IMR-90 (cell line): ENCODE measurements around the gene ADGRA3. TPM values are rescaled to one million over a fixed set of nuclear protein-coding genes. Genes with fewer than 3 reads are reported as not detected.

Experiments used
- ATAC-seq: fragments of 200-7000 bp; cut with Tn5 transposase; 2 replicates; pipeline ENCODE4 v1.9.1; 2020; ENCODE audit warnings: low read depth, mild to moderate bottlenecking, moderate library complexity
- BruUV-seq: library from RNA; stranded (reverse); fragments of 400-500 nt; replicated peaks from 2 replicates; lab custom pipeline; 2021; lab: Mats Ljungman, UMichigan
- CTCF ChIA-PET: fragments of 300-600 bp; formaldehyde crosslinking; extraction: SDS; loops from one replicate; lab custom pipeline; 2021; ENCODE audit warnings: antibody characterized with exemption; lab: Yijun Ruan, JAX
- POLR2A ChIA-PET: fragments of 300-600 bp; sonication (Branson Sonifier 250); formaldehyde crosslinking; loops from one replicate; lab custom pipeline; 2022; ENCODE audit warnings: antibody characterized with exemption; ENCODE audit not compliant: unreplicated experiment; lab: Charles Lee
- DNase-seq: peaks from one replicate; pipeline ENCODE4 v3.0.0; 2013
- H2AFZ ChIP-seq: replicated peaks from 2 replicates; pipeline ENCODE3; 2013; ENCODE audit warnings: low read length, mild to moderate bottlenecking; ENCODE audit not compliant: poor library complexity
- H2AK5ac ChIP-seq: 2 replicates; pipeline ENCODE4 v1.6.1; 2013; ENCODE audit warnings: low read depth, low read length, inconsistent platforms
- H2AK9ac ChIP-seq: replicated peaks from 2 replicates; pipeline ENCODE3; 2013; ENCODE audit warnings: mild to moderate bottlenecking, low read depth, low read length, moderate library complexity; ENCODE audit not compliant: poor library complexity
- H2BK120ac ChIP-seq: 2 replicates; pipeline ENCODE4 v1.6.1; 2013; ENCODE audit warnings: low read depth, low read length, inconsistent platforms
- H2BK15ac ChIP-seq: 3 replicates; pipeline ENCODE4 v1.6.1; 2013; ENCODE audit warnings: low read depth, low read length, inconsistent platforms
- H2BK20ac ChIP-seq: 2 replicates; pipeline ENCODE4 v1.6.1; 2013; ENCODE audit warnings: low read depth, mild to moderate bottlenecking, inconsistent platforms, low read length, moderate library complexity
- H2BK5ac ChIP-seq: 2 replicates; pipeline ENCODE4 v1.6.1; 2013; ENCODE audit warnings: mild to moderate bottlenecking, low read depth, low read length, inconsistent platforms; ENCODE audit not compliant: poor library complexity, severe bottlenecking
- H3K14ac ChIP-seq: replicated peaks from 2 replicates; pipeline ENCODE4 v1.6.1; 2013; ENCODE audit warnings: low read depth, low read length, inconsistent platforms
- H3K18ac ChIP-seq: 2 replicates; pipeline ENCODE4 v1.6.1; 2013; ENCODE audit warnings: low read depth, low read length, control low read depth
- H3K23ac ChIP-seq: 2 replicates; pipeline ENCODE4 v1.6.1; 2013; ENCODE audit warnings: low read depth, low read length, inconsistent platforms
- H3K27ac ChIP-seq: 2 replicates; pipeline ENCODE4 v1.5.1; 2013; ENCODE audit warnings: mild to moderate bottlenecking, control low read depth, low read length; ENCODE audit not compliant: insufficient read depth
- H3K27me3 ChIP-seq: 2 replicates; pipeline ENCODE4 v1.6.1; 2013; ENCODE audit warnings: low read length; ENCODE audit not compliant: control insufficient read depth, insufficient read depth
- H3K36me3 ChIP-seq: 2 replicates; pipeline ENCODE4 v1.6.1; 2013; ENCODE audit warnings: low read length, mixed read lengths; ENCODE audit not compliant: control insufficient read depth, insufficient read depth
- H3K4ac ChIP-seq: 2 replicates; pipeline ENCODE4 v1.6.1; 2013; ENCODE audit warnings: low read depth, low read length, inconsistent platforms
- H3K4me1 ChIP-seq: 2 replicates; pipeline ENCODE4 v1.6.1; 2013; ENCODE audit warnings: low read length, mixed read lengths; ENCODE audit not compliant: control insufficient read depth, insufficient read depth
- H3K4me2 ChIP-seq: 2 replicates; pipeline ENCODE4 v1.6.1; 2013; ENCODE audit warnings: low read depth, mild to moderate bottlenecking, control low read depth, low read length, moderate library complexity
- H3K4me3 ChIP-seq: 2 replicates; pipeline ENCODE4 v1.5.1; 2013; ENCODE audit warnings: low read depth, mild to moderate bottlenecking, control low read depth, low read length, moderate library complexity; ENCODE audit not compliant: insufficient read depth
- H3K56ac ChIP-seq: 2 replicates; pipeline ENCODE4 v1.6.1; 2013; ENCODE audit warnings: low read length, inconsistent platforms; ENCODE audit not compliant: insufficient read depth; ENCODE audit errors: extremely low read depth
- H3K79me1 ChIP-seq, 2 experiments: 2 replicates each; pipeline ENCODE4 v1.6.1; 2013; ENCODE audit warnings: low read length in 2 of 2, inconsistent platforms in 1 of 2, low read depth in 1 of 2
- H3K9ac ChIP-seq: 2 replicates; pipeline ENCODE4 v1.6.1; 2013; ENCODE audit warnings: low read depth, low read length, control low read depth
- H3K9me1 ChIP-seq: 2 replicates; pipeline ENCODE4 v1.6.1; 2013; ENCODE audit warnings: low read length, inconsistent platforms; ENCODE audit not compliant: insufficient read depth
- H3K9me3 ChIP-seq: 2 replicates; pipeline ENCODE4 v1.6.1; 2013; ENCODE audit warnings: low read length; ENCODE audit not compliant: control insufficient read depth, insufficient read depth
- H4K20me1 ChIP-seq: 2 replicates; pipeline ENCODE4 v1.6.1; 2013; ENCODE audit warnings: low read length, inconsistent platforms; ENCODE audit not compliant: insufficient read depth
- H4K5ac ChIP-seq: 2 replicates; pipeline ENCODE4 v1.6.1; 2013; ENCODE audit warnings: mild to moderate bottlenecking, low read depth, low read length, control low read depth
- H4K8ac ChIP-seq, 2 experiments: 2 replicates each; pipeline ENCODE4 v1.6.1; 2013; ENCODE audit warnings: low read depth in 2 of 2, low read length in 2 of 2, control low read depth in 1 of 2, inconsistent platforms in 1 of 2
- H4K91ac ChIP-seq: 2 replicates; pipeline ENCODE4 v1.6.1; 2013; ENCODE audit warnings: low read depth, low read length, inconsistent platforms; ENCODE audit not compliant: insufficient read depth
- CEBPB ChIP-seq: IDR thresholded peaks from 2 replicates; pipeline ENCODE4 v1.6.1; 2012; ENCODE audit warnings: low read depth, low read length, improper control_type of control experiment
- MXI1 ChIP-seq: IDR thresholded peaks from 2 replicates; pipeline ENCODE4 v1.6.1; 2012; ENCODE audit warnings: low read depth, mild to moderate bottlenecking, low read length, moderate library complexity, borderline replicate concordance
- NFE2L2 ChIP-seq: fragments of 150-350 bp; IDR thresholded peaks from 2 replicates; pipeline ENCODE4 v1.6.1; 2016; ENCODE audit warnings: low read depth, mild to moderate bottlenecking, low read length
- POLR2A ChIP-seq: IDR thresholded peaks from 2 replicates; pipeline ENCODE4 v1.6.1; 2012; ENCODE audit warnings: mild to moderate bottlenecking, low read depth, low read length
- WGBS, 2 experiments: methylation state at CpG; one replicate each; pipeline versions ENCODE4 v1.1.5 to v1.1.7; 2013; ENCODE audit warnings: missing lambda C conversion rate in 2 of 2; ENCODE audit not compliant: insufficient read length in 1 of 2; ENCODE audit errors: extremely low coverage in 2 of 2; 5-methylcytosine and 5-hydroxymethylcytosine counted together
- dilution Hi-C: fragments of 300-500 bp; cut with HindIII; formaldehyde crosslinking; loops from one replicate; pipeline ENCODE4 v1.14.3; 2018; ENCODE audit warnings: low sequenced_read_pairs; ENCODE audit not compliant: unreplicated experiment
- in situ Hi-C: fragments of 300-500 bp; cut with MboI; formaldehyde crosslinking; loops from 3 replicates; pipeline ENCODE4 v1.14.3; 2019; ENCODE audit warnings: low sequenced_read_pairs, inconsistent platforms, mixed read lengths
- intact Hi-C: fragments of 100-400 bp; cut with micrococcal nuclease; formaldehyde crosslinking; loops from 2 replicates; pipeline ENCODE4 v1.10.0; 2022
- polyA plus RNA-seq, 3 experiments: library from polyadenylated mRNA; depleted of rRNA; stranded (reverse); fragments of >200 nt; gene quantifications; 2 replicates each; pipeline ENCODE4 v1.2.3, GENCODE V29; 2012; ENCODE audit warnings: low replicate concordance in 1 of 3
- total RNA-seq: library from RNA; depleted of rRNA; stranded (reverse); fragments of >200 nt; gene quantifications from 2 replicates; pipeline ENCODE4 v1.2.3, GENCODE V29; 2012
- TF ChIP-seq, protein P1 (sequence below): conservative IDR thresholded peaks from 2 replicates; pipeline ENCODE4 v1.5.1; 2012; ENCODE audit warnings: mild to moderate bottlenecking, low read depth, low read length, improper control_type of control experiment

The ADGRA3 gene
- total and polyA plus RNA-seq, 2 of the 4 experiments (the other 2 are of a cell fraction): 20.1 to 28.0 TPM

DNA sequence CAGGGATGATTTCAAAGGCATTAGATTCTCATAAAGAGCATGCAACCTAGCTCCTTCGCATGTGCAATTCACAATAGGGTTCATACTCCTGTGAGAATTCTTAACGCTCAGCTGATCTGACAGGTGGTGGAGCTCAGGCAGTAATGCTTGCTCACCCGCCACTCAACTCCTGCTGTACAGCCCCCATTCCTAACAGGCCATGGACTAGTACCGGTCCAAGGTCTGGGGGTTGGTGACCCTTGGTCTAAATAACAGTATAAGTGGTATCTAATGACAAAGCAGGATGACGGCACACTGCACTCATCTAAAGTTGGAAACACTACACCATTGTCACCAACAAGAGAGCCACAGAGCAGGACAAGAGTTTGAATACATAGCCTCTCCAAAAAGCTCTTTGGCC, 28.5 kb downstream of the ADGRA3 start:
- Histone ChIP-seq H2BK120ac (no peak overlapping the region), H3K4me3 (no peak overlapping the region), H3K36me3 (no peaks in the 10 kb centered on the region), H2AK9ac (no peak overlapping the region), H3K9me1 (peaks cover 10% of the 10 kb centered on the region; the same call in 1 of the 2 replicates), H3K4me2 (no peak overlapping the region), H3K27ac (no peak overlapping the region), H4K91ac (no peak overlapping the region), H3K9ac (no peak overlapping the region), H3K79me1 (peaks cover 23 to 49% of the 10 kb centered on the region in 2 experiments; a peak in 3 of 4 replicates), H4K5ac (no peak overlapping the region), H3K14ac (0 out of 2 replicates have a peak overlapping the region, but pooled peaks have one; percentile 37), H3K9me3 (no peaks in the 10 kb centered on the region), H3K18ac (no peak overlapping the region), H3K4me1 (peaks cover 17% of the 10 kb centered on the region), H4K8ac (no peak overlapping the region), H3K56ac (no peak overlapping the region), H2BK20ac (no peak overlapping the region), H3K27me3 (no peaks in the 10 kb centered on the region), H2AFZ (no peak overlapping the region), H2BK5ac (no peak overlapping the region), H2AK5ac (no peak overlapping the region), H3K4ac (no peak overlapping the region), H2BK15ac (no peak overlapping the region), H4K20me1 (peaks cover 35% of the 10 kb centered on the region), H3K23ac (no peak overlapping the region)
- ATAC-seq: no peak
- DNase-seq: no peak
- BruUV-seq: no TSS peak
- in situ Hi-C loops: no loop called here
- TF ChIP-seq NFE2L2 (no peak), POLR2A (no peak), MXI1 (no peak), CEBPB (no peak)
- TF ChIP-seq, protein P1, sequence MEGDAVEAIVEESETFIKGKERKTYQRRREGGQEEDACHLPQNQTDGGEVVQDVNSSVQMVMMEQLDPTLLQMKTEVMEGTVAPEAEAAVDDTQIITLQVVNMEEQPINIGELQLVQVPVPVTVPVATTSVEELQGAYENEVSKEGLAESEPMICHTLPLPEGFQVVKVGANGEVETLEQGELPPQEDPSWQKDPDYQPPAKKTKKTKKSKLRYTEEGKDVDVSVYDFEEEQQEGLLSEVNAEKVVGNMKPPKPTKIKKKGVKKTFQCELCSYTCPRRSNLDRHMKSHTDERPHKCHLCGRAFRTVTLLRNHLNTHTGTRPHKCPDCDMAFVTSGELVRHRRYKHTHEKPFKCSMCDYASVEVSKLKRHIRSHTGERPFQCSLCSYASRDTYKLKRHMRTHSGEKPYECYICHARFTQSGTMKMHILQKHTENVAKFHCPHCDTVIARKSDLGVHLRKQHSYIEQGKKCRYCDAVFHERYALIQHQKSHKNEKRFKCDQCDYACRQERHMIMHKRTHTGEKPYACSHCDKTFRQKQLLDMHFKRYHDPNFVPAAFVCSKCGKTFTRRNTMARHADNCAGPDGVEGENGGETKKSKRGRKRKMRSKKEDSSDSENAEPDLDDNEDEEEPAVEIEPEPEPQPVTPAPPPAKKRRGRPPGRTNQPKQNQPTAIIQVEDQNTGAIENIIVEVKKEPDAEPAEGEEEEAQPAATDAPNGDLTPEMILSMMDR: no peak
- dilution Hi-C loops: no loop called here
- WGBS, 2 experiments: 100% methylated on average over 1 of the region's 5 CpGs; no CpG with 5 or more reads in 1 of the 2 experiments
- CTCF ChIA-PET: no interaction called here
- intact Hi-C loops: no loop called here
- POLR2A ChIA-PET: no interaction called here
